ENCODE results near the gene AMDHD2.

AMDHD2 gene

DNA sequence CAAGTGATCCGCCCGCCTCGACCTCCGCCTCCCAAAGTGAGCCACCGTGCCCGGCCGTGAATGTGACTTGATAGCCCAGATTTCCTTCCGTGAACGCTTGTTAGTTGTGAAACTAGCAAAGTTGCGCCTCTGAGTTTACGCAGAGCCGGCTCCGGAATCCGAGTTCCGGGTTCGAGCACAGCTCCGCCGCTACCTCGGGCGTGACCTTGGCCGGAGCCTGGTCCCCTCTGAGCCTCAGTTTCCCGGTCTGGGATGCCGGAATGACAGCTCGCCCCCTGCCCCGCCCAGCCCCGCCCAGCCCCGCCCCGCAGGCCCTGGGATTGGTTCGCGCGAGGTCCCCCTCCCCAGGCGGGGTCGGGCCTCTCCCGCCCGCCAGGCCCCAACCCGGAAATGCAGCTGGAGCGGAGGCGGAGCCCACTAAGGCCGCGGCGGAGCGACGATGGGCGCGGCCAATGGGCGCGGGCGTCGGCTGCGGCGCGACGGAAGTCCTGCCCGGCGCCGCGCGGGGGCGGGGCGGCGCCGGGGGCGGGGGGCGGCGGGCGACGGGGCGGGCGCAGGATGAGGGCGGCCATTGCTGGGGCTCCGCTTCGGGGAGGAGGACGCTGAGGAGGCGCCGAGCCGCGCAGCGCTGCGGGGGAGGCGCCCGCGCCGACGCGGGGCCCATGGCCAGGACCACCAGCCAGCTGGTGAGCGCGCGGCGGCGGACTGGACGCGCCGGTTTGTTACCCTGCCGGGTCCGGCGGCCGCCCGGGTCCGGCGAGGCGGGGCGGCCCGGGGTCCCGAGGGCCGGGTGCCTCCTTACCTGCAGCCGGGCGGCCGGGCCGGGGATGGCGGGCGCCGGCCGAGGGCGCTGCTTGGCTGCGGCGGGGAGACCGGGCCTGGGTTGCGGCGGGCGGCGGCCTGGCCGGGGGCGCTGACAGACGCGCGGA lies 17.5 kb downstream of the AMDHD2 start, which contains the start of gene PDPK1:
Gene PDPK1, plus strand, starts transcription at position 571 of the 929 bp plus-strand sequence. Its CDS starts 92 bp downstream, at position 663.
- no peak for TF ChIP-seq TCF12 (IDR thresholded peaks at IDR 0.05; ENCODE audit: low read depth)
- TF ChIP-seq ZBTB7A (IDR thresholded peaks at IDR 0.05; ENCODE audit: low read depth), result peak; percentile 44; the same call in 1 of the 2 replicates
- TF ChIP-seq YY1 (IDR thresholded peaks at IDR 0.05; ENCODE audit: low read depth), result peak; percentile 86
- no peak for TF ChIP-seq RAD21 (IDR thresholded peaks at IDR 0.05; ENCODE audit: low read depth)
- no peak for TF ChIP-seq FOXM1 (IDR thresholded peaks at IDR 0.05; ENCODE audit: borderline replicate concordance, low read depth)
- peak; percentile 15; the same call in 1 of the 2 replicates for TF ChIP-seq TAF1 (IDR thresholded peaks at IDR 0.05; ENCODE audit: low read depth)
- no peak for TF ChIP-seq EGR1 (IDR thresholded peaks at IDR 0.05)
- TF ChIP-seq, protein P1, sequence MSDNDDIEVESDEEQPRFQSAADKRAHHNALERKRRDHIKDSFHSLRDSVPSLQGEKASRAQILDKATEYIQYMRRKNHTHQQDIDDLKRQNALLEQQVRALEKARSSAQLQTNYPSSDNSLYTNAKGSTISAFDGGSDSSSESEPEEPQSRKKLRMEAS (IDR thresholded peaks at IDR 0.05), result no peak
- TF ChIP-seq CREB1 (IDR thresholded peaks at IDR 0.05; ENCODE audit: low read depth), result no peak
- no peak for TF ChIP-seq CEBPB (IDR thresholded peaks at IDR 0.05)
- TF ChIP-seq EP300 (IDR thresholded peaks at IDR 0.05; ENCODE audit: borderline replicate concordance), result peak; percentile 12; the same call in 1 of the 2 replicates
- TF ChIP-seq, protein P2, sequence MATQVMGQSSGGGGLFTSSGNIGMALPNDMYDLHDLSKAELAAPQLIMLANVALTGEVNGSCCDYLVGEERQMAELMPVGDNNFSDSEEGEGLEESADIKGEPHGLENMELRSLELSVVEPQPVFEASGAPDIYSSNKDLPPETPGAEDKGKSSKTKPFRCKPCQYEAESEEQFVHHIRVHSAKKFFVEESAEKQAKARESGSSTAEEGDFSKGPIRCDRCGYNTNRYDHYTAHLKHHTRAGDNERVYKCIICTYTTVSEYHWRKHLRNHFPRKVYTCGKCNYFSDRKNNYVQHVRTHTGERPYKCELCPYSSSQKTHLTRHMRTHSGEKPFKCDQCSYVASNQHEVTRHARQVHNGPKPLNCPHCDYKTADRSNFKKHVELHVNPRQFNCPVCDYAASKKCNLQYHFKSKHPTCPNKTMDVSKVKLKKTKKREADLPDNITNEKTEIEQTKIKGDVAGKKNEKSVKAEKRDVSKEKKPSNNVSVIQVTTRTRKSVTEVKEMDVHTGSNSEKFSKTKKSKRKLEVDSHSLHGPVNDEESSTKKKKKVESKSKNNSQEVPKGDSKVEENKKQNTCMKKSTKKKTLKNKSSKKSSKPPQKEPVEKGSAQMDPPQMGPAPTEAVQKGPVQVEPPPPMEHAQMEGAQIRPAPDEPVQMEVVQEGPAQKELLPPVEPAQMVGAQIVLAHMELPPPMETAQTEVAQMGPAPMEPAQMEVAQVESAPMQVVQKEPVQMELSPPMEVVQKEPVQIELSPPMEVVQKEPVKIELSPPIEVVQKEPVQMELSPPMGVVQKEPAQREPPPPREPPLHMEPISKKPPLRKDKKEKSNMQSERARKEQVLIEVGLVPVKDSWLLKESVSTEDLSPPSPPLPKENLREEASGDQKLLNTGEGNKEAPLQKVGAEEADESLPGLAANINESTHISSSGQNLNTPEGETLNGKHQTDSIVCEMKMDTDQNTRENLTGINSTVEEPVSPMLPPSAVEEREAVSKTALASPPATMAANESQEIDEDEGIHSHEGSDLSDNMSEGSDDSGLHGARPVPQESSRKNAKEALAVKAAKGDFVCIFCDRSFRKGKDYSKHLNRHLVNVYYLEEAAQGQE (IDR thresholded peaks at IDR 0.05; ENCODE audit: low read depth), result no peak
- TF ChIP-seq NFIC (IDR thresholded peaks at IDR 0.05), result no peak
- TF ChIP-seq, protein P3, sequence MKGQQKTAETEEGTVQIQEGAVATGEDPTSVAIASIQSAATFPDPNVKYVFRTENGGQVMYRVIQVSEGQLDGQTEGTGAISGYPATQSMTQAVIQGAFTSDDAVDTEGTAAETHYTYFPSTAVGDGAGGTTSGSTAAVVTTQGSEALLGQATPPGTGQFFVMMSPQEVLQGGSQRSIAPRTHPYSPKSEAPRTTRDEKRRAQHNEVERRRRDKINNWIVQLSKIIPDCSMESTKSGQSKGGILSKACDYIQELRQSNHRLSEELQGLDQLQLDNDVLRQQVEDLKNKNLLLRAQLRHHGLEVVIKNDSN (IDR thresholded peaks at IDR 0.05), result no peak
- no peak for TF ChIP-seq TEAD4 (IDR thresholded peaks at IDR 0.05)

DNA sequence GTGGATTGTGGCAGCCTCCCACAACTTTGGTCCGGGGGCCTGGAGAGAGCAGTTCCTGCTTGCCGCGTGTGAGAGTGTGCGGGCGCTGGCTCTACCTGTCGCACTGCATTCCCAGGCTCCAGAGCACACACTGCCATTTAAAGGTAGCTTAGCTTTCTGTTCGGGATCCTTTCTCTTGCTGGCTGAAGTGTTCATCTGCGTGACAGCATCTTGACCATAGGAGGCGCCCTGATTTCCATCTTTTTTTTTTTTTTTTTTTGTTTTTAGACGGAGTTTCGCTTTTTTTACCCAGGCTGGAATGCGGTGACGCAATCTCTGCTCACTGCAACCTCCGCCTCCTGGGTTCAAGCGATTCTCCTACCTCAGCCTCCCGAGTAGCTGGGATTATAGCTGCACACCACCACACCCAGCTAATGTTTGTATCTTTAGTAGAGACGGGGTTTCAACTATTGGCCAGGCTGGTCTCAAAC lies 31.3 kb downstream of the AMDHD2 start:
- TF ChIP-seq CEBPB (IDR thresholded peaks at IDR 0.05) (peak; percentile 95), TEAD4 (IDR thresholded peaks at IDR 0.05) (peak; percentile 81)

DNA sequence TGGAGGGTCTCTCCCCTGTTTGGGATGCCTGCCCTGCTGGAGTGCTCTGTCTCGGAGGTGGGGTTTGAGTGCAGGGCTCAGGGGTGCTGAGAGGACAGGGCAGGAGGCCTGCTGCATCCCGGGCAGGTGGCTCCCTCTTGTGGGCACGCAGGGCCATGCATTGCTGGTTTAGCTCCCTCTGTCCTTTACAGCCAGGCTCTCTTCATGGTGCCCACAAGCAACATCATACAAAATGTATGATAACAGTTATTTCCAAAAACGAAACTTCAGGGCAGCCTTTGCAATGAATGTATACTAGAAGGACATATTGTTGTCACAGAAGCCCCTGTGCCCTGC lies 40.6 kb downstream of the AMDHD2 start:
- peak; percentile 34; the same call in 1 of the 2 replicates for TF ChIP-seq RAD21 (IDR thresholded peaks at IDR 0.05; ENCODE audit: low read depth)
